ENCODE results near the gene ADSS1.

The ADSS1 gene

GRCh38 chr14:104723651-104724406, at the start of gene ADSS1:
ADSS1 (plus strand) TSS chr14:104724229; CDS start chr14:104724271, 42 bp downstream.
- TF ChIP-seq CTCF (IDR thresholded peaks at IDR 0.05; ENCODE audit: low read depth, low read length) = peak; percentile 67
- no peak for DNase-seq (ENCODE audit: extremely low read depth, low read depth)

GRCh38 chr14:104675447-104675846, 48.6 kb upstream of the ADSS1 start:
- no peak for TF ChIP-seq CTCF (IDR thresholded peaks at IDR 0.05; ENCODE audit: low read depth, low read length)
- no peak for DNase-seq (ENCODE audit: extremely low read depth, low read depth)

GRCh38 chr14:104676130-104676693, 47.8 kb upstream of the ADSS1 start:
- TF ChIP-seq CTCF (IDR thresholded peaks at IDR 0.05; ENCODE audit: low read depth, low read length) = no peak

GRCh38 chr14:104676694-104677511, 47.1 kb upstream of the ADSS1 start:
- no peak for TF ChIP-seq CTCF (IDR thresholded peaks at IDR 0.05; ENCODE audit: low read depth, low read length)
- no peak for DNase-seq (ENCODE audit: extremely low read depth, low read depth)

More at GRCh38 chr14:104676130-104676693, 47.8 kb upstream of the ADSS1 start:
- DNase-seq (ENCODE audit: extremely low read depth, low read depth) = no peak

GRCh38 chr14:104677512-104678332, 46.3 kb upstream of the ADSS1 start:
- no peak for TF ChIP-seq CTCF (IDR thresholded peaks at IDR 0.05; ENCODE audit: low read depth, low read length)
- no peak for DNase-seq (ENCODE audit: extremely low read depth, low read depth)

- DNase-seq (ENCODE audit: extremely low read depth, low read depth) = no peak
- TF ChIP-seq CTCF (IDR thresholded peaks at IDR 0.05; ENCODE audit: low read depth, low read length) = no peak
Observed at GRCh38 chr14:104678346-104678745, 45.7 kb upstream of the ADSS1 start.
